ENCODE measurements around the gene C9.
"Not testable (repeated sequence)": the region's sequence is repeated elsewhere in the genome, so short reads cannot be mapped to it uniquely, and the experiment has no call there.

Gene C9

DNA sequence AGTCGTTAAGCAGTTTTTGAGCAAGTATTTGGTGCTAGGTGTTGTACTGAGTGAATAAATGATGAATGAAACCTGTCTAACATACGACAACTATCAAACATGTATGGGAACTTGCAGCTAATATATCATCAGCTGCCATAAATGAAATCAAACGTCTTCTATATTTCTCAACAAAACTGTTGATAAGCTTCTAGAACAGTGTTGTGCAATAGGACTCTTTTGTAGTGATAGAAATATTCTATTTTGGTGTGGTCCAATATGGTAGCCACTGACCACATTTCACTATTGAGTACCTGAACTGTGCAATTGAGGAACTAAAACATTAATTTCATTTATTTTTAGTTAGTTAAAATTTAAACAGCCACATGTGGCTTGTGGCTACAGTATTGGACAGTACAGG lies 128.6 kb downstream of the C9 start:
- intact Hi-C loops (cut with DNase I; ENCODE audit: low total_unique reads): no loop called here
- Histone ChIP-seq H3K4me1 (no peaks in the 10 kb centered on the region), H3K4me3 (no peak overlapping the region), H3K27ac (no peak overlapping the region), H3K27me3 (no peaks in the 10 kb centered on the region), H3K36me3 (no peaks in the 10 kb centered on the region), H3K9me3 (peaks cover 0 to 8% (median 0%) of the 10 kb centered on the region in 3 donors)
- no peak for DNase-seq
- TF ChIP-seq, protein P1, sequence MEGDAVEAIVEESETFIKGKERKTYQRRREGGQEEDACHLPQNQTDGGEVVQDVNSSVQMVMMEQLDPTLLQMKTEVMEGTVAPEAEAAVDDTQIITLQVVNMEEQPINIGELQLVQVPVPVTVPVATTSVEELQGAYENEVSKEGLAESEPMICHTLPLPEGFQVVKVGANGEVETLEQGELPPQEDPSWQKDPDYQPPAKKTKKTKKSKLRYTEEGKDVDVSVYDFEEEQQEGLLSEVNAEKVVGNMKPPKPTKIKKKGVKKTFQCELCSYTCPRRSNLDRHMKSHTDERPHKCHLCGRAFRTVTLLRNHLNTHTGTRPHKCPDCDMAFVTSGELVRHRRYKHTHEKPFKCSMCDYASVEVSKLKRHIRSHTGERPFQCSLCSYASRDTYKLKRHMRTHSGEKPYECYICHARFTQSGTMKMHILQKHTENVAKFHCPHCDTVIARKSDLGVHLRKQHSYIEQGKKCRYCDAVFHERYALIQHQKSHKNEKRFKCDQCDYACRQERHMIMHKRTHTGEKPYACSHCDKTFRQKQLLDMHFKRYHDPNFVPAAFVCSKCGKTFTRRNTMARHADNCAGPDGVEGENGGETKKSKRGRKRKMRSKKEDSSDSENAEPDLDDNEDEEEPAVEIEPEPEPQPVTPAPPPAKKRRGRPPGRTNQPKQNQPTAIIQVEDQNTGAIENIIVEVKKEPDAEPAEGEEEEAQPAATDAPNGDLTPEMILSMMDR (IDR thresholded peaks at IDR 0.05): no peak

DNA sequence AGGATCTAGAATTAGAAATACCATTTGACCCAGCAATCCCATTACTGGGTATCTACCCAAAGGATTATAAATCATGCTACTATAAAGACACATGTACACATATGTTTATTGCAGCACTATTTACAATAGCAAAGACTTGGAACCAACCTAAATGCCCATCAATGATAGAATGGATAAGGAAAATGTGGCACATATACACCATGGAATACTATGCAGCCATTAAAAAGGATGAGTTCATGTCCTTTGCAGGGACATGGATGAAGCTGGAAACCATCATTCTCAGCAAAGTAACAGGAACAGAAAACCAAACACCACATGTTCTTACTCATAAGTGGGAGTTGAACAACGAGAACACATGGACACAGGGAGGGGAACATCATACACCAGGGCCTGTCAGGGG lies 129.8 kb downstream of the C9 start:
- intact Hi-C loops (cut with DNase I; ENCODE audit: low total_unique reads); DNase-seq; H3K9me3 ChIP-seq; H3K36me3 ChIP-seq; H3K4me1 ChIP-seq; H3K4me3 ChIP-seq; H3K27ac ChIP-seq; H3K27me3 ChIP-seq: not testable (repeated sequence)

All from tibial artery (tissue), 4 donors.